ENCODE data around the gene GALNT6. TPM values are rescaled to one million over a fixed set of nuclear protein-coding genes. Genes with fewer than 3 reads are reported as not detected.

Gene GALNT6
- total and polyA plus RNA-seq, 8 donors, result 3.4 to 155 (median 24.6) TPM

DNA sequence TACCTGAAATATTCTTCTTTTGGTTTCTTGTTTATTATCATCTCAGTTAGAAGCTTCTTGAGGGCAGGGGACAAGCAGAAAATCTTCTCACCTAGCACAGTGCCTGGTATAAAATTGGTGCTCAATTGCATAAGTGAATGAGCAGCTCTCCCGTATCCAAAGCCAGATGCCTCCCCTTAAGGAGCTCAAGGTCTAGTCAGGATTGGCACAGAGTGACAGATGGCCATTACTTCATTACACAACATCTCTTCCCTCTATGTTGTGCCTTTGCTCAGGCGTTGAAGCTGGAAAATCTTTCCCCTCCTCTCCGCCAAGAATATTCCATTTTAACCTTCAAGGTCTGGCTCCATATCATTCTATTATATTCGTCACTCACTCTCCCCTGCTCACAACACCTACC is 37.0 kb upstream of the GALNT6 start:
- Histone ChIP-seq H3K36me3 (no peaks in the 10 kb centered on the region), H3K27ac (no peak overlapping the region), H3K9me3 (no peaks in the 10 kb centered on the region), H3K27me3 (peaks cover 0 to 27% (median 13%) of the 10 kb centered on the region in 3 donors), H3K4me3 (no peak overlapping the region), H3K4me1 (peaks cover 14 to 29% (median 16%) of the 10 kb centered on the region in 4 donors)
- no peak for DNase-seq
- intact Hi-C loops (cut with DNase I; ENCODE audit: low total_unique reads), result no loop called here
- WGBS, 5 donors, result 90 to 97% (median 95%) methylated on average over 4 of the region's 4 CpGs
- no peak for TF ChIP-seq POLR2A (IDR thresholded peaks at IDR 0.05)
- TF ChIP-seq EP300 (IDR thresholded peaks at IDR 0.05), result no peak
- no peak for TF ChIP-seq POLR2AphosphoS5 (IDR thresholded peaks at IDR 0.05)
- TF ChIP-seq CTCF (IDR thresholded peaks at IDR 0.05), result no peak

DNA sequence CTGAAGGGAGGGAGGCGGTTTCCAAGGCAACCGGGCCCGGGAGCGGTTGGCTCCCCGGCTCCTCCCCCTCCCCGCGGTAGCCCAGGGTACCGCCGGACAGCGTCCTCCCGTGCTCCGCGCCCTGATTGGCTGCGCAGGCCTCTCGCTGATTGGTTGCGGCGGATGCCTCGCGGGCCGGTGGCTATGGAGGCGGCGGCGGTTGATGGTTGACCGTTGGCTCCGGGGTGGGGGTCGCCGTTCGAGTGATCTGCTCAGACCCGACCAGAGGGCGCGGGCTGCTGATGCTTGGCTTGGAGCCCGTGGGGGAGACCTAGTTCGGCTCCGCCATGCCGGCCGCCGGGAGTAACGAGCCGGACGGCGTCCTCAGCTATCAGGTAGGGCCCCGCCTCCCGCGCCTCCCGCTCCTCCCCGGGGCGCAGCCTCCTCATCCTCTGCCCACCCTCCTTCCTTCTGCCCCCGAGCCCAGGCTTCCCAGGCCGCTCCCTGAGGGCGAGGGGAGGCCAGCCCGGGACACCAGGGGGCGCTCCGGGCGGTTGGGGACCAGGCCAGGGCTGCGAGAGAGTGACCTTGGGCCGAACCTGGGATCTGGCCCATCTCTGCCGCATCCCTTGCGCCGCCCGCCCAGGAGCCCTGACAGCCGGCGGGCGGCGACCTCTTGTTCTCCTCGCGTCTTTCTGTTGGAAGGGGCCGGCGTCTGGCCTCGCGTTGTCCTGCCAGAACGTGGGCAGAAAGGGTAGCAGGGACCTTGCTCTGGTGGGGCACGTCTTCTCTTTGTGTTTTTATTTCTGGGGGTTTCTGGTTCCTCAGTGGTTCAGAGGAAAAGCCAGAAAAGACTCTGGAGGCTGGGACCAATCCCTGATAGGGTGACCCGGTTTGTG is 33.7 kb upstream of the GALNT6 start, which contains the start of gene SLC4A8:
SLC4A8 (plus strand) TSS at position 170 of the 878 bp plus-strand sequence; CDS start at position 327, 157 bp downstream.
- intact Hi-C loops (cut with DNase I; ENCODE audit: low total_unique reads), result loop anchor here (5.0 kb wide), 1 partner anchor 107 kb away; no protein-coding TSS in a partner anchor
- 5 to 24% (median 8%) methylated on average over 12 to 73 of the region's 73 CpGs for WGBS, 5 donors
- no peaks in the 10 kb centered on the region for H3K9me3 ChIP-seq
- peak; percentile 68 to 97 for DNase-seq
- H3K36me3 ChIP-seq, result no peaks in the 10 kb centered on the region
- TF ChIP-seq CTCF (IDR thresholded peaks at IDR 0.05) (peak in 5 of 7 experiments; percentile 39 to 78 (median 69)), EP300 (IDR thresholded peaks at IDR 0.05) (no peak)
- H3K27me3 ChIP-seq, result peaks cover 0 to 40% (median 13%) of the 10 kb centered on the region in 3 donors
- H3K4me3 ChIP-seq, result peak within 1 kb of the TSS; percentile 52 to 72 (median 62)
- peak within 1 kb of the TSS in 1 of 5 donors; percentile 27 for H3K27ac ChIP-seq
- H3K4me1 ChIP-seq, result peaks cover 14 to 18% (median 16%) of the 10 kb centered on the region in 4 donors

DNA sequence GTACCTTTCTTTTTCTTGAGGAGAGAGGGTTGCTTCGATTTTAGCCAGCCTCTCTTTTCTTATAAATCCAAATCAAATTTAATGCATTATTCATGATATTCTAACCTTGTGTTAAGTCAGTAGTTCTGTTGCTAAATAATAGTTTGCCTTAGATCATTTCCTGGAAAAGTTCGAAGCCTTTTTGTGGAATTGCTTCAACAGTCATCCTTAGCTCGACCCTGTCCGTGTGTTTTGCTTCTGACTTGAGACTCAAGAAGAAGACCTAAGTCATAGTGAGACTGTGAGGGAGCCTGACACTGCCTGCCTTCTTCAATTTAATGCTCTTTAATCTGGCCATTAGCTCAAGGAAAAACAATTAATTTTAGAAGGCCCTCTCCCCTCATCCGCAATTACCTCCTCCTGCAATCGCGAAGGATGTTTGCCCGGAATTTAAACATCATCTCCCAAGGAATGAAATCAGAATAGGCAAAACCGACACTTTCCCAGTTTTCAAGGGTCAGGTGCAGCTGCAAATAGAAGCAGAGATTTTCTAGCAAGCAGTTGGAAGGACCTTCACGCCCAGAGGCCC is 33.0 kb upstream of the GALNT6 start:
- DNase-seq, result no peak
- Histone ChIP-seq H3K27me3 (peaks cover 0 to 40% (median 13%) of the 10 kb centered on the region in 3 donors), H3K36me3 (no peaks in the 10 kb centered on the region), H3K4me1 (peaks cover 11 to 15% (median 14%) of the 10 kb centered on the region in 4 donors), H3K27ac (no peak overlapping the region), H3K4me3 (peak overlapping the region; percentile 52 to 72 (median 62)), H3K9me3 (no peaks in the 10 kb centered on the region)
- TF ChIP-seq POLR2A (IDR thresholded peaks at IDR 0.05) (no peak), CTCF (IDR thresholded peaks at IDR 0.05) (no peak), EP300 (IDR thresholded peaks at IDR 0.05) (no peak)
- 19 to 22% (median 20%) methylated on average over 9 to 10 of the region's 10 CpGs for WGBS, 5 donors
- intact Hi-C loops (cut with DNase I; ENCODE audit: low total_unique reads), result loop anchor here (5.0 kb wide), 1 partner anchor 108 kb away; no protein-coding TSS in a partner anchor

DNA sequence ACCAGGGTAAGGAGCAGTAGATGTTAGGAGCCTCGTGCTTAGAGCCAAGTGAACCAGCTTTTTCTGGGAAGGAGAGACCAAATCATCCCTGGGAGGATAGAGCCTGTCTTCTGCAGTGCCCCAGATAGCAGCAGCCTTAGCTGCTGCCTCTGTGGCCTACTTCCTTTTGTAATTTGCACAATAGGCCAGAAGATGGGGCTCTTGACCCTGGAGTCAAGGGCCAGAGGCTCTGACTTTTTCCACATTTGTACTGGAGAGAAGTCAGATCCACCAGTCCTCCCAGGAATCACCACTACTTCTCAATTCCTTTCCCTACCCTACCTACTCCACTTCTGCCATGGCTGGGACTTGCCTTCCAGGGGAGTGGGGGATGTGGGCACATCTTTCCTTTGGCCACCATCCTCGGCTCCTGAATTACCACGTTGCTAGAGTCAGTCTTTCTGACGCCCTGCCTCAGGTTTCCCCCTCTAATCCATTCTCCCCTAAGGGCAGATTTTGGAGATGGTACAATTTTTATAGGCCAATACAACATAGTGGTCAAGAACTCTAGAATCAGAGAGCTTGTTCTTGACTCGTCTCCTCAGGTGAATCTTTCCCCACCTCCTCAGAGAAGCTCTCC is 30.2 kb upstream of the GALNT6 start:
- Histone ChIP-seq H3K27me3 (peaks cover 0 to 55% (median 13%) of the 10 kb centered on the region in 3 donors), H3K4me3 (no peak overlapping the region), H3K36me3 (no peaks in the 10 kb centered on the region), H3K27ac (no peak overlapping the region), H3K4me1 (peaks cover 10 to 18% (median 15%) of the 10 kb centered on the region in 4 donors), H3K9me3 (no peaks in the 10 kb centered on the region)
- WGBS, 5 donors, result 56 to 73% (median 70%) methylated on average over 5 of the region's 5 CpGs
- TF ChIP-seq EP300 (IDR thresholded peaks at IDR 0.05) (no peak), POLR2A (IDR thresholded peaks at IDR 0.05) (no peak), CTCF (IDR thresholded peaks at IDR 0.05) (peak in 5 of 7 experiments; percentile 28 to 65 (median 38))
- intact Hi-C loops (cut with DNase I; ENCODE audit: low total_unique reads), result loop anchor here (5.0 kb wide), 1 partner anchor 111 kb away; no protein-coding TSS in a partner anchor
- peak; percentile 56 to 88 for DNase-seq

All from stomach (tissue), 9 donors.